Lung (tissue), 12 donors: ENCODE data around the gene LIME1. TPM values are rescaled to one million over a fixed set of nuclear protein-coding genes. Genes with fewer than 3 reads are reported as not detected.
A peak's percentile ranks its signal among the peaks of the same experiment; 100 is the strongest.

Experiments used
- ATAC-seq: fragments of 200-7000 bp; cut with Tn5 transposase; one replicate; pipeline ENCODE4 v1.9.1; 2020; ENCODE audit warnings: moderate number of reproducible peaks; ENCODE audit not compliant: insufficient read depth, low FRiP score
- DNase-seq, 3 donors: peaks; one replicate each; pipeline ENCODE4 v3.0.0-alpha.2; 2013 to 2017
- H3K27ac ChIP-seq, 2 donors: one replicate each; pipeline ENCODE4 v1.5.1; 2013; ENCODE audit warnings: mild to moderate bottlenecking in 2 of 2, moderate library complexity in 2 of 2, control low read depth in 1 of 2, inconsistent platforms in 1 of 2, low read depth in 1 of 2, low read length in 1 of 2
- H3K27me3 ChIP-seq, 3 donors: one replicate each; pipeline ENCODE4 v1.5.1; 2013; ENCODE audit warnings: low read length in 2 of 3; ENCODE audit not compliant: control insufficient read depth in 3 of 3, insufficient read depth in 3 of 3
- H3K36me3 ChIP-seq, 4 donors: one replicate each; pipeline ENCODE4 v1.5.1; 2013; ENCODE audit warnings: low read length in 4 of 4, mild to moderate bottlenecking in 1 of 4, moderate library complexity in 1 of 4; ENCODE audit not compliant: control insufficient read depth in 4 of 4, insufficient read depth in 4 of 4
- H3K4me1 ChIP-seq, 5 donors: one replicate each; pipeline ENCODE4 v1.5.1; 2013; ENCODE audit warnings: low read length in 5 of 5, mild to moderate bottlenecking in 2 of 5, moderate library complexity in 1 of 5; ENCODE audit not compliant: control insufficient read depth in 5 of 5, insufficient read depth in 5 of 5
- H3K4me3 ChIP-seq: one replicate; pipeline ENCODE4 v1.5.1; 2013; ENCODE audit warnings: mild to moderate bottlenecking, control low read depth, moderate library complexity
- H3K9ac ChIP-seq, 2 donors: one replicate each; pipeline ENCODE4 v1.5.1; 2013; ENCODE audit warnings: low read length in 2 of 2, control low read depth in 1 of 2; ENCODE audit not compliant: insufficient read depth in 1 of 2
- H3K9me3 ChIP-seq, 4 donors: one replicate each; pipeline ENCODE4 v1.5.1; 2013; ENCODE audit warnings: low read length in 3 of 4, mild to moderate bottlenecking in 1 of 4, moderate library complexity in 1 of 4; ENCODE audit not compliant: control insufficient read depth in 4 of 4, insufficient read depth in 3 of 4
- CTCF ChIP-seq: IDR thresholded peaks from 2 replicates; pipeline ENCODE4 v1.5.1; 2012; ENCODE audit warnings: mild to moderate bottlenecking; ENCODE audit errors: control extremely low read depth, extremely low read depth
- WGBS, 2 donors: extraction: QIAGEN DNeasy Blood & Tissue Kit; methylation state at CpG; one replicate each; pipeline ENCODE4 v1.1.7; 2013; 5-methylcytosine and 5-hydroxymethylcytosine counted together
- polyA plus RNA-seq, 2 donors: library from polyadenylated mRNA; stranded (reverse); fragments of 200-250 nt; gene quantifications; one replicate each; pipeline ENCODE4 v1.2.1, GENCODE V29; 2013
- total RNA-seq, 2 donors: library from RNA; depleted of rRNA in 1 of 2; stranded (reverse); fragments of >200 nt in 1 of 2; gene quantifications; one replicate each; pipeline ENCODE4 v1.2.1, GENCODE V29; 2014 to 2021
- donor health status: control.
- donor health status: control.
- donor health status: Bipolar disorder and iron deficiency.
- donor health status: healthy.
- donor health status: DM: yes; HTN: yes; CAD: no.

LIME1 gene
- total and polyA plus RNA-seq, 4 donors: 6.2 to 19.9 (median 10.2) TPM

GRCh38 chr20:63754008-63754407 lies 17.5 kb downstream of the LIME1 start:
- DNase-seq: peak in 2 of 3 donors; percentile 21 to 32
- TF ChIP-seq CTCF: no peak

GRCh38 chr20:63755933-63756647 lies 19.6 kb downstream of the LIME1 start:
- ATAC-seq (no peak), DNase-seq (peak in 1 of 3 donors; percentile 7)
- 85 to 92% methylated on average over 18 of the region's 18 CpGs for WGBS, 2 donors
- H3K4me3 ChIP-seq: no peak overlapping the region
- H3K27ac ChIP-seq: no peak overlapping the region
- no peaks in the 10 kb centered on the region for H3K27me3 ChIP-seq
- peaks cover 0 to 4% (median 0%) of the 10 kb centered on the region in 4 donors for H3K36me3 ChIP-seq
- H3K9me3 ChIP-seq: no peaks in the 10 kb centered on the region
- no peak overlapping the region for H3K9ac ChIP-seq
- H3K4me1 ChIP-seq: no peaks in the 10 kb centered on the region
- no peak for TF ChIP-seq CTCF

More at GRCh38 chr20:63754008-63754407, 17.5 kb downstream of the LIME1 start:
- Histone ChIP-seq H3K27me3 (no peaks in the 10 kb centered on the region), H3K36me3 (peaks cover 0 to 8% (median 0%) of the 10 kb centered on the region in 4 donors), H3K4me3 (no peak overlapping the region), H3K27ac (no peak overlapping the region), H3K9me3 (no peaks in the 10 kb centered on the region), H3K4me1 (no peaks in the 10 kb centered on the region), H3K9ac (no peak overlapping the region)
- WGBS, 2 donors: 77 to 83% methylated on average over 16 of the region's 16 CpGs
- ATAC-seq: no peak

- peaks cover 0 to 4% (median 0%) of the 10 kb centered on the region in 4 donors for H3K36me3 ChIP-seq
- no peak overlapping the region for H3K9ac ChIP-seq
- WGBS, 2 donors: 46 to 64% methylated on average over 8 of the region's 8 CpGs
- H3K4me3 ChIP-seq: no peak overlapping the region
- no peak overlapping the region for H3K27ac ChIP-seq
- ATAC-seq: no peak
- H3K9me3 ChIP-seq: no peaks in the 10 kb centered on the region
- H3K27me3 ChIP-seq: no peaks in the 10 kb centered on the region
- DNase-seq: peak in 1 of 3 donors; percentile 2
- TF ChIP-seq CTCF: no peak
- no peaks in the 10 kb centered on the region for H3K4me1 ChIP-seq
Measured at GRCh38 chr20:63756648-63756991, 20.2 kb downstream of the LIME1 start.
